ENCODE measurements around the gene IGFBP7.
"Not testable (repeated sequence)": the region's sequence is repeated elsewhere in the genome, so short reads cannot be mapped to it uniquely, and the experiment has no call there.

IGFBP7 gene

DNA sequence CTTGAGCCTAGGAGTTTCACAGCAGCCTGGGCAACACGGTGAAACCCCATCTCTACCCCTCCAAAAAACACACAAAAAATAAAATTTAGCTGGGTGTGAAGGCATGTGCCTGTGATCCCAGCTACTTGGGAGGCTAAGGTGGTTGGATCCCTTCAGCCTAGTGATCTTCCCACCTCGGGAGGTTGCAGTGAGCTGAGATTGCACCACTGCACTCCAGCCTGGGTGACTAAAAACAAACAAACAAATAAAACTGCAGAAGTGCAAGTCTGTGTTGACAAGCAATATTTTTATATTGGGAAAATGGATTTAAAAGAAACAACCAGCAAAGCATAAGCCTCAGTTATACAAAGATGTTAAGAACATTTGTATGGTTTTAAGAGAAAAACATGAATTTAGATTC, 46.1 kb downstream of the IGFBP7 start:
- Mint-ChIP-seq H3K27me3 (peaks cover 14% of the 10 kb centered on the region), H3K4me1 (no peaks in the 10 kb centered on the region), H3K36me3 (no peaks in the 10 kb centered on the region), H3K4me3 (no peak overlapping the region), H3K9me3 (no peaks in the 10 kb centered on the region), H3K27ac (no peak overlapping the region)
- DNase-seq, result no peak
- CTCF ChIA-PET, result no interaction called here

DNA sequence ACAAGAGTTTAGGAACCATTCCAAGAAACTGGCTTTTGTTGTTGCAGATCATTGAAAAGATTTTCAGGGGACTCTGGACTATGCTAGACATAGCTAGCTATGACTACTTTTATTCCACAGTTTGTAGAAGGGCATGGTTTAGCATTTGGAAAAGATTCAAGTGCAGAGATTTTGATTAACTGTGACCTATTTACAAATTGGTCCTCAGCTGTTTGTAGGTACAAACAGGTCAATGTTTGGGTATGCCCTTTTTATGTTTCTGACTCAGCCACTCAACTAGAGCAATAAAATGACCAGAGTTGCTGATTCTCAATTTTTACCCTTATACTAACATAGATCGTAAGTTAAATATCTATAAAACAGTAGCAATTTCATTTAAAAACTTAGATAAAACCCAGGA, 46.7 kb downstream of the IGFBP7 start:
- Mint-ChIP-seq H3K36me3 (no peaks in the 10 kb centered on the region), H3K27me3 (peaks cover 14% of the 10 kb centered on the region), H3K9me3 (no peaks in the 10 kb centered on the region), H3K4me1 (no peaks in the 10 kb centered on the region), H3K27ac (no peak overlapping the region), H3K4me3 (no peak overlapping the region)
- CTCF ChIA-PET, result no interaction called here
- DNase-seq, result no peak

DNA sequence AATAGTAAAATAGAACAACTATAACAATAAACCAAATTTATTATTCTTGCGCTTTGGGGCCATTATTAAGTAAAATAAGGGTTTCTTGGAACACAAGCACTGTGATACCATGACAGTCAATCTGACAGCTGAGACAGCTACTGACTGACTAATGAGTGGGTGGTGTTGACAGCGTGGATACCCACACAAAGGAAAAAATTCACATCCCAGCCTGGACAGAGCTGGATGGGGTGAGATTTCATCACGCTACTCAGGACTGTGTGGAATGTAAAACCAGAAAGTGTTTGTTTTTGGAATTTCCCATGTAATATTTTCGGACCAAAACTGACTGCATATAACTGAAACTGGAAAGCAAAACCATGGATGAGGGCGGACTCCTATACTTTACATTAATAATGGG, 48.8 kb downstream of the IGFBP7 start:
- Mint-ChIP-seq H3K36me3 (no peaks in the 10 kb centered on the region), H3K27ac (no peak overlapping the region), H3K4me1 (no peaks in the 10 kb centered on the region), H3K27me3 (peaks cover 20% of the 10 kb centered on the region), H3K9me3 (no peaks in the 10 kb centered on the region), H3K4me3 (no peak overlapping the region)
- CTCF ChIA-PET, result no interaction called here
- no peak for DNase-seq

DNA sequence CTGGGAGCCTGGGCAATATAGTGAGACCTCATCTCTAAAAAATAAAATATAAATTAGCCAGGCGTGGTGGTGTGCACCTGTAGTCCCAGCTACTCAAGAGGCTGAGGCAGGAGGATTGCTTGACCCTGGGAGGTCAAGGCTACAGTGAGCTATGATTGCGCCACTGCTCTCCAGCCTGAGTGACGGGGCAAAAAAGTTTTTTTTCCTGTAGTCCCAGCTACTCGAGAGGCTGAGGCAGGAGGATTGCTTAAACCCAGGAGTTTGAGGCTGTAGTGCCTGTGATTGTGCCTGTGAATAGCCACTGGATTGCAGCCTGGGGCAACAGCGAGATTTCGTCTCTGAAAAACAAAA, 49.5 kb downstream of the IGFBP7 start:
- not testable (repeated sequence) for H3K27ac Mint-ChIP-seq, H3K4me3 Mint-ChIP-seq
- peaks cover 17% of the 10 kb centered on the region for H3K27me3 Mint-ChIP-seq

DNA sequence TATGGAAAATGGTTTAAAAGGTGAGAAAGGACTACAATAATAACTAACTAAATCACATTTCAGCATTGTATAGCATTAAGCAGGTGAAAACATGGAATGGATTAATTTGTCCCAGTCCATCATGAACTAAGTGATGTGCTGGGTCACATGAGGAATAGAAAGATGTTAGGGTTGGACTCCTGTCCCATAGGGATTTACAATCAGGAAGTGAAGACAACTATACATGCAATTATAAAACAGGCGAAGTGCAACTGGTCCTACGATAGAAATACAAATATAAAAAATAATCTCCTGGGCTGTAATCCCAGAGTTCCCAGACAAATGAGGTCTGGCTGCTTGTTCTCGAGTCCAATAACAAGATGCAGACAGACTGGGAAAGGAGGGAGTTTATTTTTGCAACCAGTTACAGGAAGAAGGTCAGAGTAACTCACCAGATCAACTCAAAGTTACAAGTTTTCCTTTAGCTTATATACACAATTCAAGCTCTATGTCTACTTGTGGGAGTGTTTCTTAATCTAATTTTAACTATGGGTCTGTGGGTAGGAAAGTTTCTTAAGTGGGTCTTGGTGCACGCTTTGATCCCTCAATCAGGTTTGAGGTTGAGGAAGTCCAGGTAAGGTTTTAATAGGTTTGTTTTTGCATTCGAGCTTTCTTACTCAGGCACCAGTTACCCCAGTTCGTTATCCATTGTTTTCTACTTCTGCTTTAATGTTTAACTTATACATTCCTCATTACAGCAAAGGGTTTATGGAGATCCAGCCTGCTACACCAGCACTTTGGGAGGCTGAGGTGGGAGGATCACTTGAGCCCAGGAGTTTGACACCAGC, 50.1 kb downstream of the IGFBP7 start:
- no peak for DNase-seq
- Mint-ChIP-seq H3K36me3 (no peaks in the 10 kb centered on the region), H3K4me1 (no peaks in the 10 kb centered on the region), H3K27me3 (peaks cover 13% of the 10 kb centered on the region), H3K9me3 (no peaks in the 10 kb centered on the region), H3K4me3 (no peak overlapping the region), H3K27ac (no peak overlapping the region)
- CTCF ChIA-PET, result no interaction called here

More for the DNA sequence above, 49.5 kb downstream of the IGFBP7 start:
- H3K36me3 Mint-ChIP-seq, H3K4me1 Mint-ChIP-seq, H3K9me3 Mint-ChIP-seq, CTCF ChIA-PET, DNase-seq: not testable (repeated sequence)

DNA sequence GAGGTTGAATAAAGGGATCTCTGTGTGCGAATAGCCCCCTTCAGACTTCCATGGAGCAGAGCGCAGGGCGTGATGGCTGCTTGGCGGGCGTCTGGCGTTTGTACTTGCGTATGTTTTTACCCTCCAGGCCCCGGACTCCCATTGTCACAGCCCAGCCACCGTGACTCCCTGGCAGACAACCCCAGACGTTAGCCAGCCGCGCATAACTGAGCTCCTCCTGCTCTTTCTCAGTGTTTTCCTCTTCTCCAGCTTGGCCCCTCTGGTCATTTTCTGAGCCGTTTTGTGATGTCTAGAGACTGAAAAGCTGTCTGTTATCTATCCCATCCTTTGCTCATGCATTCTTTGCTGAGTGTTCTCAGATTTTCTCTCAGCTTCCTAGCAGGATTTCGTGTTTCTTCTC, 54.3 kb downstream of the IGFBP7 start:
- CTCF ChIA-PET, result no interaction called here
- Mint-ChIP-seq H3K27me3 (peaks cover 19% of the 10 kb centered on the region), H3K4me3 (no peak overlapping the region), H3K27ac (no peak overlapping the region), H3K9me3 (no peaks in the 10 kb centered on the region), H3K4me1 (no peaks in the 10 kb centered on the region), H3K36me3 (no peaks in the 10 kb centered on the region)
- DNase-seq, result no peak

DNA sequence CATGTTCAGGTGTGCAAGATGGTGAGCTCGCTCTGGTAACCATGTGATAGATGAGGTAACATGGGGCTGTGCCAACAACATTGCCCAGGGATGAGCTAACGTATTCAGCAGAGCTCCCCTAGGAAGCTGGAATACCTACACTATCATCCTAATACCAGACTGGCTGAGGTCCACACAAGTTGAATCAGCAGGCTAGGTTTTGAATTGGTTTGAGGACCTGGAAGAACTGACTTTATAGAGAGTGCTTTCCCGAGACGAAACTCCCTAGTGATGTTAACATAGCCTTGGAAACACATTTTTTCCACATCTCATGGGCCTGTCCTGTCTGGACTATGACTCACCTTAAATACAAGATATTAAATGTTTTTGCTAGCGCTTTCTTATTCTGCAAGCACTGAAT, 56.7 kb downstream of the IGFBP7 start:
- Mint-ChIP-seq H3K27me3 (peaks cover 19% of the 10 kb centered on the region), H3K27ac (no peak overlapping the region), H3K4me1 (no peaks in the 10 kb centered on the region), H3K36me3 (no peaks in the 10 kb centered on the region), H3K9me3 (no peaks in the 10 kb centered on the region), H3K4me3 (no peak overlapping the region)
- no peak for DNase-seq
- CTCF ChIA-PET, result no interaction called here

DNA sequence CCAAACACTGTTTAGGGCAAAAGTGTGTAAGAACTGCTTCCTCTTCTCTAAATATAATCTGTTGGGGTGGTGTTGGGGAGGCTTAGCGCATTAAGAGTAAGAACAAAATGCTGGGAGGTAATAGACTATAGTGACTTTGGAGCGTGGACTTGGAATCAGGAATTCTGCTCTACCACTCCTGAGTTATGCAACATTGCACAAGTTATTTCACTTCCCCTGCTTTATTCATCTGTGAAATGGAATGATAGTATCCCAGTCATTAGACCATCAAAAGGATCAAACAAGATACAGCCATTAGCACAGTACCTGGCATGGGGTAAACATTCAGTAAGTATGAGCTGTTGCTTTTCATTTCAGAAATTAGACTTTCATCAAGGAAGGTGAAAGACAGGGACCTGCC, 58.7 kb downstream of the IGFBP7 start:
- Mint-ChIP-seq H3K27ac (no peak overlapping the region), H3K27me3 (peaks cover 14% of the 10 kb centered on the region), H3K4me1 (no peaks in the 10 kb centered on the region), H3K4me3 (no peak overlapping the region), H3K9me3 (no peaks in the 10 kb centered on the region), H3K36me3 (no peaks in the 10 kb centered on the region)
- CTCF ChIA-PET, result no interaction called here
- no peak for DNase-seq

DNA sequence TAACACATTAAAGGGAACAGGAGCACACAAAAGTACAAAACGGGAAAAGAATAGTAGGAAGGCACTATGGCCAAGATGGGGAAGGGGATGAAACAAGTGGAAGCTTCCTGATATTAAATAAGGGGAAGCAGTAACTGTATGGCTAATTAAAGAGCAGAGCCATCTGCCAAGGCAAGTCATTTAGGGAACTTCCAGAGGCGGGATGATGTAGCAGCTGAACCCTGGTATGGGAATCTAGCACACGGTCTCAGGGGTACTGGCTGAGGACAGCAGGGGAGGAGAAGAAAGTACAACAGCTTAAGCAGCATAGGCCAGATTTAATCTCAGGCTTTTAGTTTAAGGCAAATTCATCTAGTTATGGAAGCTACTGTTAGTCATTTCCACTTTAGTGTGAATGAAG, 59.1 kb downstream of the IGFBP7 start:
- Mint-ChIP-seq H3K4me3 (no peak overlapping the region), H3K27ac (no peak overlapping the region), H3K4me1 (no peaks in the 10 kb centered on the region), H3K36me3 (no peaks in the 10 kb centered on the region), H3K9me3 (no peaks in the 10 kb centered on the region), H3K27me3 (peaks cover 11% of the 10 kb centered on the region)
- CTCF ChIA-PET, result no interaction called here
- no peak for DNase-seq

DNA sequence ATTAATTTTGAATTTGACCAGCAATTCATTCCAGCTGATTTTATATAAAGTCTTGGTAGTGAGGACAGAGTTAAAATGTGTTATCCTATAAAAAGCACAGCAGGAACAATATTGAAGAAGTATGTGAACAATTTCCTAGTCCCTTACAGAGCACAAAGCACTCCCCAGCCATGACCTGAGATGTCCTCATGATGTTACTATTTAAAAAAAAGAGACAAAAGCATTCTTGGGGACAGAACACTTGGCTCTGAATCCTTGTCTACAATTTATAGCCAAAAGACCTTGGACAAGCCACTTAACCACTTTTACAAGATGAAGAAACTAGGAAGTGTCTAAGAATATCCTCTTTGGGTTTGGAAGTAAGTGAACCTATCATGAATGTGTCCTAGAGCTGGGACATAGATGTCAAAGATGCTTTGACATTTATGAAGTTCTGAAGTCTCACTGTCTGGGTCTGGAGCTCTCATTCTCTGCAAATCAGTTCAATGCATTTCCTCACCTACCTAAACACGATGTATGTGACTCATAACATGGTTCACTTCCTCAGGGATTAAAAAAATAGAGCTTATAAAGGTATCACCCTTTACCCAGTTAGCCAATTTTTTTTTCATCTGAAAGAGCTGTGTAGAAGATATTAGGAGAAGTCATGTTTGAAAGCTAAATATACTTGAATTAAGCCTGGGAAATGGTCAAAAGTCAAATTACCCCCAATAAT, 61.4 kb downstream of the IGFBP7 start:
- H3K27me3 Mint-ChIP-seq, result peaks cover 4% of the 10 kb centered on the region
- CTCF ChIA-PET, result no interaction called here
- no peaks in the 10 kb centered on the region for H3K36me3 Mint-ChIP-seq

DNA sequence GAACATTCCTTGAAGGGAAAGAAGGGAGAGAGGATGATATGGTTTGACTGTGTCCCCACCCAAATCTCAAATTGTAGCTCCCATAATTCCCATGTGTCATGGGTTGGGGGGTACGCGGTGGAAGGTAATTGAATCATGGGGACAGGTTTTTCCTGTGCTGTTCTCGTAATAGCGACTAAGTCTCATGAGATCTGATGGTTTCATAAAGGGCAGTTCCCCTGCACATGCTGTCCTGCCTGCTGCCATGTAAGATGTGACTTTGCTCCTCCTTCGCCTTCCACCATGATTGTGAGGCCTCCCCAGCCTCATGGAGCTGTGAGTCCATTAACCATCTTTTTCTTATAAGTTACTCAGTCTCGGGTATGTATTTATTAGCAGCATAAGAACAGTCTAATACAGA, 63.1 kb downstream of the IGFBP7 start:
- H3K9me3 Mint-ChIP-seq, H3K4me1 Mint-ChIP-seq, H3K27me3 Mint-ChIP-seq, CTCF ChIA-PET, H3K36me3 Mint-ChIP-seq, DNase-seq, H3K4me3 Mint-ChIP-seq, H3K27ac Mint-ChIP-seq: not testable (repeated sequence)

More for the DNA sequence above, 61.4 kb downstream of the IGFBP7 start:
- H3K4me3 Mint-ChIP-seq, result no peak overlapping the region
- no peak overlapping the region for H3K27ac Mint-ChIP-seq
- no peaks in the 10 kb centered on the region for H3K9me3 Mint-ChIP-seq
- no peaks in the 10 kb centered on the region for H3K4me1 Mint-ChIP-seq
- DNase-seq, result no peak

DNA sequence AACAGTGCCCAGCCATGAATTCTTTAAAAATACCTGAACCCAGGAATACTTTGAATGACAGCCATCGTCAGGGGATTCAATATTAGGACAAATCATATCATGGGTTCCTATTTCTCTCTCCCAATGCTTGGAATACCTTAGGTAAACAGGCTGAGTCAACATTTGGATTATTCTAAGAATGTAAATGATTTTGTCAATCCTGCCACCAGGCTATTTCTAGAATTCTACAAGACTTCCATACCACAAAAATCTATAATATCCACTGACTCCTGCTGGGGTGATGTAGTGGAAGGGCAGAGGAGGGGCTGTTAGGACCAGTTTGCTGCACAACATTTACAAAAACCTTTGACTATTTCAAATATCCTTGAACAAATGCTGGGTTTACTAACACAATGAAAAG, 65.2 kb downstream of the IGFBP7 start:
- no peak for DNase-seq
- Mint-ChIP-seq H3K36me3 (no peaks in the 10 kb centered on the region), H3K27ac (no peak overlapping the region), H3K9me3 (no peaks in the 10 kb centered on the region), H3K4me3 (no peak overlapping the region), H3K27me3 (peaks cover 10% of the 10 kb centered on the region), H3K4me1 (no peaks in the 10 kb centered on the region)
- CTCF ChIA-PET, result no interaction called here

DNA sequence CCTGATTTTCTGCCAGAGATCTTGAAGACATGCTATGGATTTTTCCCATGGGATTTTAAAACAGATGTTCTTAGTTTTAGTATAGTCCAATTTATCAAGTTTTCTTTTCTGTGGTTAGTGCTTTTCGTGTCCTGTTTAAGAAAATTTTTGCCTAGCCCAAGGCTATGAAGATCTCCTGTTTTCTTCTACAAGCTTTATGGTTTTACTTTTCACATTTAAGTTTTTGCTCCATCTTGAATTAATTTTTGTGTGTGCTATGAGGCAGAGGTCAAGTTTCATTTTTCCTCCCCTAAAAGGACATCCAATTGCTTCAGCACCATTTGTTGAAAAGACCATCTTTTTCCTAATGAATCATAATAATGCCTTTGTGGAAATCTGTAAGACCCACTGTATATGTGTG, 65.9 kb downstream of the IGFBP7 start:
- no peaks in the 10 kb centered on the region for H3K36me3 Mint-ChIP-seq
- CTCF ChIA-PET, result no interaction called here
- DNase-seq, result no peak
- H3K27ac Mint-ChIP-seq, result no peak overlapping the region
- H3K4me3 Mint-ChIP-seq, result no peak overlapping the region
- no peaks in the 10 kb centered on the region for H3K9me3 Mint-ChIP-seq
- H3K27me3 Mint-ChIP-seq, result peaks cover 13% of the 10 kb centered on the region
- no peaks in the 10 kb centered on the region for H3K4me1 Mint-ChIP-seq

DNA sequence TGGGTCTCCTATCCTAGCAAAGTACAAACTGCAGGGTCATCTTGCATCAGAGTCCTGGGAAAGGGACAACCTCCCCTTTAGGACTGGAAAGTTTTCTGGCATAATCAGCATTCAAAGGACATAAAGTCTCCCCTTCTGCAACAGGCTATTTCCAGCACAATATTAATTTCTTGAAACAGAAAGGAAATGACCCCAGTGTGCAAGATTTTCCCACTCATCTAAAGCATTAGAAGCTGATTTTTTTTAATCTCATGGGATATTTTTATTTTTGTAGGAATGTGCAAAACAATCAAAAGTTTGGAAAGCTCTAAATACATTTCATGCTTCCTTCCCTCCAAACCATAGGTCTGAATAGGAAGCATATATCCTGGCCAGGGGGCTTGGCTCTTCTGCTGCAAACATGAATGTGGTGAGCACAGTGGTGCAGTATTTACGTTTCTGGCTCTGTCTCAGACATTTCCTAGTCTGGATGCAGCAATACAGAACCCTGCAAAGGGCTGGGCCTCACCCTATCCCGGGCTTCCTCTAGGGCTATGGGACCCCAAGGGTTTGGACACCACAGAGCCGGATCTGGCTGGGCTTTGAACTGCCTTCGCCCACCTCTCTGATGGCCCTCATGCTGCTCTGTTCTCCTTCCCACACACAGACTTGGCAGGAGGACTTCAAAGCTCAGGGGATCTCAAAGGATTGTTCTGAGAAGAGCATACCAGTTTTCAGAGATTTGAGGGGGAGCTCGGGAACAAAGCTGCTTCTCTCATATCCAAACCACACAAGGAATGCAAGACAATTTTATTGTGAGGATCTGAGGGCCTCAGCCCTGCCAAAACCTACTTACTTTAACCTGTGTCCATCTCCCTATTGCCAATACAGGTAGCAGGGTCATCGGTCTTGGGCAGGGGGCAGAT, 66.6 kb downstream of the IGFBP7 start:
- H3K27ac Mint-ChIP-seq, result no peak overlapping the region
- H3K4me1 Mint-ChIP-seq, result no peaks in the 10 kb centered on the region
- CTCF ChIA-PET, result no interaction called here
- H3K27me3 Mint-ChIP-seq, result peaks cover 17% of the 10 kb centered on the region
- no peak for DNase-seq
- no peak overlapping the region for H3K4me3 Mint-ChIP-seq
- no peaks in the 10 kb centered on the region for H3K9me3 Mint-ChIP-seq
- no peaks in the 10 kb centered on the region for H3K36me3 Mint-ChIP-seq

All from activated naive CD4-positive, alpha-beta T cell treated with anti-CD3 and anti-CD28 coated beads, Interleukin-2, amount 10 ng/mL, durations not matched to agents 7 days and 5 days (primary cell).